HL-60 (cell line): ENCODE results near the gene MYO5B.
"Not testable (repeated sequence)": the region's sequence is repeated elsewhere in the genome, so short reads cannot be mapped to it uniquely, and the experiment has no call there.

ENCODE experiments used
- GABPA ChIP-seq: IDR thresholded peaks from 2 replicates; pipeline ENCODE4 v1.6.1; 2012; ENCODE audit warnings: low read depth
- POLR2AphosphoS5 ChIP-seq: IDR thresholded peaks from 2 replicates; pipeline ENCODE4 v1.6.1; 2012; ENCODE audit warnings: low read depth
- TF ChIP-seq, protein P1 (sequence below): IDR thresholded peaks from one replicate; pipeline ENCODE4 v1.5.1; 2011; ENCODE audit warnings: low read length, control low read depth, inconsistent platforms; ENCODE audit not compliant: insufficient read depth

- TF ChIP-seq, protein P1, sequence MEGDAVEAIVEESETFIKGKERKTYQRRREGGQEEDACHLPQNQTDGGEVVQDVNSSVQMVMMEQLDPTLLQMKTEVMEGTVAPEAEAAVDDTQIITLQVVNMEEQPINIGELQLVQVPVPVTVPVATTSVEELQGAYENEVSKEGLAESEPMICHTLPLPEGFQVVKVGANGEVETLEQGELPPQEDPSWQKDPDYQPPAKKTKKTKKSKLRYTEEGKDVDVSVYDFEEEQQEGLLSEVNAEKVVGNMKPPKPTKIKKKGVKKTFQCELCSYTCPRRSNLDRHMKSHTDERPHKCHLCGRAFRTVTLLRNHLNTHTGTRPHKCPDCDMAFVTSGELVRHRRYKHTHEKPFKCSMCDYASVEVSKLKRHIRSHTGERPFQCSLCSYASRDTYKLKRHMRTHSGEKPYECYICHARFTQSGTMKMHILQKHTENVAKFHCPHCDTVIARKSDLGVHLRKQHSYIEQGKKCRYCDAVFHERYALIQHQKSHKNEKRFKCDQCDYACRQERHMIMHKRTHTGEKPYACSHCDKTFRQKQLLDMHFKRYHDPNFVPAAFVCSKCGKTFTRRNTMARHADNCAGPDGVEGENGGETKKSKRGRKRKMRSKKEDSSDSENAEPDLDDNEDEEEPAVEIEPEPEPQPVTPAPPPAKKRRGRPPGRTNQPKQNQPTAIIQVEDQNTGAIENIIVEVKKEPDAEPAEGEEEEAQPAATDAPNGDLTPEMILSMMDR, result not testable (repeated sequence)
- TF ChIP-seq POLR2AphosphoS5, GABPA: not testable (repeated sequence)
Measured at GRCh38 chr18:49789560-49790134, 405.3 kb downstream of the MYO5B start.
